Measurements from ENCODE around the gene ST13.
A peak's percentile ranks its signal among the peaks of the same experiment; 100 is the strongest.

Gene ST13

GRCh38 chr22:40818747-40819598 is 37.5 kb downstream of the ST13 start, which contains the start of gene SLC25A17:
SLC25A17 (minus strand) TSS chr22:40819346; CDS start chr22:40819248, 98 bp downstream.
- no peak for TF ChIP-seq ZNF274 (IDR thresholded peaks at IDR 0.05; ENCODE audit: low read depth, low read length)
- H3K4me3 ChIP-seq (ENCODE audit: low read length) = peak within 1 kb of the TSS; percentile 84

- no peak for TF ChIP-seq ZNF274 (IDR thresholded peaks at IDR 0.05; ENCODE audit: low read depth, low read length)
- H3K4me3 ChIP-seq (ENCODE audit: low read length) = peak overlapping the region; percentile 84
Measured at GRCh38 chr22:40818192-40818746, 38.2 kb downstream of the ST13 start.

GRCh38 chr22:40817737-40818136 is 38.7 kb downstream of the ST13 start:
- H3K4me3 ChIP-seq (ENCODE audit: low read length) = peak overlapping the region; percentile 84

GRCh38 chr22:40813912-40814315 is 42.5 kb downstream of the ST13 start:
- H3K4me3 ChIP-seq (ENCODE audit: low read length) = no peak overlapping the region
- no peak for TF ChIP-seq ZNF274 (IDR thresholded peaks at IDR 0.05; ENCODE audit: low read depth, low read length)

More at GRCh38 chr22:40817737-40818136, 38.7 kb downstream of the ST13 start:
- no peak for TF ChIP-seq ZNF274 (IDR thresholded peaks at IDR 0.05; ENCODE audit: low read depth, low read length)

GRCh38 chr22:40808018-40808841 is 48.2 kb downstream of the ST13 start:
- no peak for TF ChIP-seq ZNF274 (IDR thresholded peaks at IDR 0.05; ENCODE audit: low read depth, low read length)
- H3K4me3 ChIP-seq (ENCODE audit: low read length) = no peak overlapping the region

GRCh38 chr22:40806711-40807110 is 49.7 kb downstream of the ST13 start:
- no peak for TF ChIP-seq ZNF274 (IDR thresholded peaks at IDR 0.05; ENCODE audit: low read depth, low read length)
- H3K4me3 ChIP-seq (ENCODE audit: low read length) = no peak overlapping the region

- H3K4me3 ChIP-seq (ENCODE audit: low read length) = no peak overlapping the region
- no peak for TF ChIP-seq ZNF274 (IDR thresholded peaks at IDR 0.05; ENCODE audit: low read depth, low read length)
Measured at GRCh38 chr22:40805699-40806203, 50.7 kb downstream of the ST13 start.

GRCh38 chr22:40805239-40805638 is 51.2 kb downstream of the ST13 start:
- no peak for TF ChIP-seq ZNF274 (IDR thresholded peaks at IDR 0.05; ENCODE audit: low read depth, low read length)
- no peak overlapping the region for H3K4me3 ChIP-seq (ENCODE audit: low read length)

- TF ChIP-seq ZNF274 (IDR thresholded peaks at IDR 0.05; ENCODE audit: low read depth, low read length) = no peak
- no peak overlapping the region for H3K4me3 ChIP-seq (ENCODE audit: low read length)
Measured at GRCh38 chr22:40803321-40803720, 53.1 kb downstream of the ST13 start.

- H3K4me3 ChIP-seq (ENCODE audit: low read length) = no peak overlapping the region
- no peak for TF ChIP-seq ZNF274 (IDR thresholded peaks at IDR 0.05; ENCODE audit: low read depth, low read length)
Measured at GRCh38 chr22:40799008-40799407, 57.4 kb downstream of the ST13 start.

- H3K4me3 ChIP-seq (ENCODE audit: low read length) = no peak overlapping the region
- TF ChIP-seq ZNF274 (IDR thresholded peaks at IDR 0.05; ENCODE audit: low read depth, low read length) = no peak
Measured at GRCh38 chr22:40797427-40797826, 59.0 kb downstream of the ST13 start.

GRCh38 chr22:40792451-40792850 is 64.0 kb downstream of the ST13 start:
- no peak for TF ChIP-seq ZNF274 (IDR thresholded peaks at IDR 0.05; ENCODE audit: low read depth, low read length)
- H3K4me3 ChIP-seq (ENCODE audit: low read length) = no peak overlapping the region

GRCh38 chr22:40791241-40791640 is 65.2 kb downstream of the ST13 start:
- TF ChIP-seq ZNF274 (IDR thresholded peaks at IDR 0.05; ENCODE audit: low read depth, low read length) = no peak
- no peak overlapping the region for H3K4me3 ChIP-seq (ENCODE audit: low read length)

GRCh38 chr22:40789131-40789530 is 67.3 kb downstream of the ST13 start:
- no peak for TF ChIP-seq ZNF274 (IDR thresholded peaks at IDR 0.05; ENCODE audit: low read depth, low read length)
- H3K4me3 ChIP-seq (ENCODE audit: low read length) = no peak overlapping the region

All from GM08714 (cell line).